Caco-2 (cell line): ENCODE results near the gene RGS6. TPM values are rescaled to one million over a fixed set of nuclear protein-coding genes. Genes with fewer than 3 reads are reported as not detected.
A peak's percentile ranks its signal among the peaks of the same experiment; 100 is the strongest.

Experiments used
- BruUV-seq: library from RNA; stranded (reverse); fragments of 400-500 nt; replicated peaks from 2 replicates; lab custom pipeline; 2021; lab: Mats Ljungman, UMichigan
- CTCF ChIA-PET: fragments of 300-600 bp; sonication (Branson Sonifier 250); formaldehyde crosslinking; loops from one replicate; lab custom pipeline; 2022; ENCODE audit warnings: antibody characterized with exemption; lab: Charles Lee
- POLR2A ChIA-PET: fragments of 300-600 bp; sonication (Branson Sonifier 250); formaldehyde crosslinking; loops from one replicate; lab custom pipeline; 2022; ENCODE audit warnings: antibody characterized with exemption; lab: Charles Lee
- DNase-seq, 2 experiments: peaks; one replicate each; pipeline versions ENCODE4 v3.0.0 to v3.0.0-alpha.2; 2020 to 2022
- H3K27me3 ChIP-seq: replicated peaks from 2 replicates; pipeline ENCODE4 v1.6.0; 2011; ENCODE audit warnings: low read length; ENCODE audit not compliant: control insufficient read depth, insufficient read depth
- H3K36me3 ChIP-seq: 2 replicates; pipeline ENCODE4 v1.5.1; 2011; ENCODE audit warnings: low read length; ENCODE audit not compliant: control insufficient read depth, insufficient read depth
- H3K4me1 ChIP-seq: fragments of 250-450 bp; sonication (Bioruptor Pico); 2 replicates; pipeline ENCODE4 v1.5.1; 2020; ENCODE audit warnings: mild to moderate bottlenecking
- H3K4me3 ChIP-seq: 2 replicates; pipeline ENCODE4 v1.5.1; 2011; ENCODE audit warnings: low read depth, mild to moderate bottlenecking, control low read depth, low read length
- H3K9me3 ChIP-seq: fragments of 250-450 bp; sonication (Bioruptor Pico); 2 replicates; pipeline ENCODE4 v1.5.1; 2020; ENCODE audit warnings: mild to moderate bottlenecking, moderate library complexity
- H3K27ac Mint-ChIP-seq: one replicate; pipeline ENCODE4 v1.8.0; 2022; ENCODE audit warnings: mixed read lengths; ENCODE audit not compliant: unreplicated experiment
- H3K27me3 Mint-ChIP-seq: one replicate; pipeline ENCODE4 v1.8.0; 2022; ENCODE audit warnings: mixed read lengths; ENCODE audit not compliant: insufficient read depth, unreplicated experiment
- H3K36me3 Mint-ChIP-seq: one replicate; pipeline ENCODE4 v1.8.0; 2022; ENCODE audit warnings: mild to moderate bottlenecking, mixed read lengths; ENCODE audit not compliant: insufficient read depth, unreplicated experiment
- H3K4me1 Mint-ChIP-seq: one replicate; pipeline ENCODE4 v1.8.0; 2022; ENCODE audit warnings: low read depth, mixed read lengths; ENCODE audit not compliant: unreplicated experiment
- H3K4me3 Mint-ChIP-seq: one replicate; pipeline ENCODE4 v1.8.0; 2022; ENCODE audit warnings: mild to moderate bottlenecking, moderate library complexity, mixed read lengths; ENCODE audit not compliant: unreplicated experiment
- H3K9me3 Mint-ChIP-seq: one replicate; pipeline ENCODE4 v1.8.0; 2022; ENCODE audit warnings: mixed read lengths; ENCODE audit not compliant: unreplicated experiment
- intact Hi-C: fragments of 100-400 bp; cut with micrococcal nuclease; formaldehyde crosslinking; loops from one replicate; pipeline ENCODE4 v1.10.0; 2022; ENCODE audit not compliant: unreplicated experiment
- total RNA-seq: library from RNA; stranded (reverse); gene quantifications from 2 replicates; pipeline ENCODE4 v1.2.3, GENCODE V29; 2022
- TF ChIP-seq, protein P1 (sequence below), 2 experiments: fragments of 200-600 bp in 1 of 2; IDR thresholded peaks; 1 replicate in 1 of 2; 2 replicates in 1 of 2; pipeline versions ENCODE4 v1.5.1 to v1.8.0; 2011 to 2022; ENCODE audit warnings: antibody characterized with exemption in 1 of 2, control low read depth in 1 of 2, inconsistent platforms in 1 of 2, low read depth in 1 of 2, low read length in 1 of 2, mild to moderate bottlenecking in 1 of 2, moderate library complexity in 1 of 2; ENCODE audit not compliant: insufficient read depth in 1 of 2, severe bottlenecking in 1 of 2, unreplicated experiment in 1 of 2

RGS6 gene
- total RNA-seq, 1 experiment from 2014 or later, result not detected

DNA sequence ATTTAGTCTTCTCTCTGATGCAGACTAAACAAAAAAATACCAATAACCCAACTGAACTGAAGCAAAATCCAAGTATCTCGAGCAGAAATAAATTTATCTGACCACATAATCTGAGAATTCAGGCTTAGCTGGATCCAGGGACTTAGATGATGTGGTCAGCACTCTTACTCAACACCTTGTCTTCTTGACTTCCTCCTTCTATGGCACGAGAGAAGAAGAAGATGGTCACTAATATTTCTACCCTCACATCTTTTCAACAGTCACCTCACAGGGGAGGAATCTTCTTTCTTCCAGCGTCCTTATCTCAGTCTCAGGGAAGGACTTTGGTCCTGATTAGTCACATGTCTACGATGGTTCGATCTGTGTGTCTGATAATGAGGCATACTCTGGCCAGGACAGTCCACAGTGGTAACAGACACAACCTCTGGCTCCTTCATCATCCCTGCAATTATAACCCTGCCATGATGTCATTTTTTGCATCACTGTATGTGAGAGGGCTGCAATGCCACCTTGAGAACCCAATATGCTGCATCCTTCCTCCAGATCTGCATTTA is 15.8 kb downstream of the RGS6 start:
- Histone ChIP-seq H3K4me3 (no peak overlapping the region), H3K4me1 (peaks cover 8% of the 10 kb centered on the region), H3K27me3 (no peaks in the 10 kb centered on the region; the same call in 1 of the 2 replicates), H3K9me3 (no peaks in the 10 kb centered on the region), H3K36me3 (no peaks in the 10 kb centered on the region)
- ChIA-PET CTCF (interaction anchor here (0.6 kb wide), 1 partner anchor 183 kb away, joined by 4 read pairs; no protein-coding TSS in a partner anchor), POLR2A (no interaction called here)
- Mint-ChIP-seq H3K9me3 (peaks cover 10% of the 10 kb centered on the region), H3K4me1 (no peaks in the 10 kb centered on the region), H3K36me3 (peaks cover 6% of the 10 kb centered on the region), H3K27ac (no peak overlapping the region), H3K4me3 (no peak overlapping the region), H3K27me3 (peaks cover 10% of the 10 kb centered on the region)
- TF ChIP-seq, protein P1, sequence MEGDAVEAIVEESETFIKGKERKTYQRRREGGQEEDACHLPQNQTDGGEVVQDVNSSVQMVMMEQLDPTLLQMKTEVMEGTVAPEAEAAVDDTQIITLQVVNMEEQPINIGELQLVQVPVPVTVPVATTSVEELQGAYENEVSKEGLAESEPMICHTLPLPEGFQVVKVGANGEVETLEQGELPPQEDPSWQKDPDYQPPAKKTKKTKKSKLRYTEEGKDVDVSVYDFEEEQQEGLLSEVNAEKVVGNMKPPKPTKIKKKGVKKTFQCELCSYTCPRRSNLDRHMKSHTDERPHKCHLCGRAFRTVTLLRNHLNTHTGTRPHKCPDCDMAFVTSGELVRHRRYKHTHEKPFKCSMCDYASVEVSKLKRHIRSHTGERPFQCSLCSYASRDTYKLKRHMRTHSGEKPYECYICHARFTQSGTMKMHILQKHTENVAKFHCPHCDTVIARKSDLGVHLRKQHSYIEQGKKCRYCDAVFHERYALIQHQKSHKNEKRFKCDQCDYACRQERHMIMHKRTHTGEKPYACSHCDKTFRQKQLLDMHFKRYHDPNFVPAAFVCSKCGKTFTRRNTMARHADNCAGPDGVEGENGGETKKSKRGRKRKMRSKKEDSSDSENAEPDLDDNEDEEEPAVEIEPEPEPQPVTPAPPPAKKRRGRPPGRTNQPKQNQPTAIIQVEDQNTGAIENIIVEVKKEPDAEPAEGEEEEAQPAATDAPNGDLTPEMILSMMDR (IDR thresholded peaks at IDR 0.05; ENCODE audit: insufficient read depth in 1 of 2, low read depth in 1 of 2, low read length in 1 of 2, severe bottlenecking in 1 of 2, unreplicated experiment in 1 of 2), result no peak
- intact Hi-C loops, result no loop called here
- BruUV-seq, result no TSS peak
- peak; percentile 18 to 39 for DNase-seq

DNA sequence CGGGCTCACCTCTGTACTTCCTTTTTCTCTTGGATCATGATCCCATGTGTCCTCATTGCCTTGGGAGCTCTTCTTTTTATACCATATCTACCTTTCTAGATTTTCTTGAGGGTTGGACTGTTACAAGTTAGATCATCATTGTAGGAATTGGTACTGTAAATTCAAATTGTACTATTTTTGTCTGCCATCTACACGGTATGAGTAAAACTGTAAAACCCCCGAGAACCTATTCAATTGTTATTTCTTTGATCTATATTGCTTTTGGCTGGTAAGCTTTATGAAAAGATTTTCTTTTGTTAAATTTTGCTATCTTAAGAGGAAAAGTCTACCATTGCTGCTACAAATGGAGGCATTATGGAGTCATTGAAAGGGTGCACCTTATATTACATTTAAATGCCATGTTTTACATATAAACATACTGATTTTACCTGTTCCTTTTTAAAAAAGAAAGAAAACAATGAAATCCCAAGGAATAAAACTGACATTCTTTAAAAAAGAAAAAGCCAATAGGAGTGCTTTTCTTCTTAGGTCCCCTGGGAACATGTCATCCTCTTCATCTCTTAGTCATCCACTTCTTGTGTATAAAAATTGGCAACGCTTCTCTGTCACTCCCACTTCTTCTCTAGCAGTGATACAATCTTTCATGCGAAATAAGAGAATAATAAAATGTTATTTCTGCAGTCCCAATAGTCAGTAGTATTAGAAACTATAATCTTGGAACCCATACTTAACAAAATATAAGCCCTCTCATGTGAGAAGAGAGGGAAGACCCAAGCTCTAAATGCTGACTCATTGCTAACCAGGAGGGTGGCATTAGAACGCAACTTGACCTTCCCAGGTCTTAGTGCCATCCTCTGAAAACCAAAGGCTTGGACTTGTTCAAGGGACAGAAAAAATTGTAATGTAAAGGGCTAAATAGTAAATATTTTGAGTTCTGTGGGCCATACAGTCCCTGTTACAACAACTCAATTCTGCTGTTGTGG is 20.4 kb downstream of the RGS6 start:
- TF ChIP-seq, protein P1 (IDR thresholded peaks at IDR 0.05; ENCODE audit: insufficient read depth in 1 of 2, low read depth in 1 of 2, low read length in 1 of 2, severe bottlenecking in 1 of 2, unreplicated experiment in 1 of 2), result no peak
- ChIA-PET CTCF (no interaction called here), POLR2A (no interaction called here)
- Mint-ChIP-seq H3K4me3 (no peak overlapping the region), H3K27ac (no peak overlapping the region), H3K27me3 (peaks cover 19% of the 10 kb centered on the region), H3K36me3 (no peaks in the 10 kb centered on the region), H3K9me3 (peaks cover 24% of the 10 kb centered on the region), H3K4me1 (no peaks in the 10 kb centered on the region)
- DNase-seq, result no peak
- Histone ChIP-seq H3K9me3 (no peaks in the 10 kb centered on the region), H3K27me3 (no peaks in the 10 kb centered on the region), H3K4me3 (no peak overlapping the region), H3K36me3 (no peaks in the 10 kb centered on the region), H3K4me1 (peaks cover 8% of the 10 kb centered on the region)
- intact Hi-C loops, result no loop called here
- no TSS peak for BruUV-seq

DNA sequence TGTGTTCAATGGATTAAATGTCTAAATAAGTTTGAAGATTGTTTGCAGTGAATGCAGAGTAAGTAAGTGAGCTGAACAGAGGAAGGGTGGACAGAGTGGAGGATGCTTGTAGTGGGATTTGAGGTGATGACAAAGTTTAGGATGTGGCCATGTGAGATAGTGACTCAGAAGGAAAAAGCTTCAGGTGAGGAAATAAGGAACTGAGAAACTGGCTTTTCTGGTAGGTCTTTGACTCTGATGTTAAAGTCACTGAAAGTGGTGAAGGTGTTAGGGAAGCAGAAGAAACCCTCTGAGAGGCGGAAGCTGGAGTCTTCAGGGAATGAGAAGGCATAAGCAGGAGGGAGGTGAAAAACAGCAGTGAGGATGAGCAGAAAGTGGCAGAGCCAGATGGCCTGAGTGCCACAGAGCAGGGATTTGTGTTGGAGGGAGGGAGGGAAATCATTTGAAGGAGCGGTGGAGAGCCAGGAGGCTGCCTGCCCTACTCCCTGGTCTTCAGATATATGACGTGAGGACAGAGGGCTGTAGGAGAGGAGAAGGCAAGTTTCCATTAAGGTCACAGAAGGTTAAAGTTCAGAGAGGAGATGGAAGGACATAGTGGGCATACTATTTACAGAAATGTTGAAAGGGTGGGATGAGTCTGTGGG is 24.8 kb downstream of the RGS6 start:
- Histone ChIP-seq H3K4me3 (no peak overlapping the region), H3K4me1 (peaks cover 7% of the 10 kb centered on the region; the same call in 1 of the 2 replicates), H3K36me3 (no peaks in the 10 kb centered on the region), H3K27me3 (no peaks in the 10 kb centered on the region), H3K9me3 (no peaks in the 10 kb centered on the region)
- H3K4me3 Mint-ChIP-seq, result no peak overlapping the region
- no peak overlapping the region for H3K27ac Mint-ChIP-seq
- CTCF ChIA-PET, result no interaction called here
- POLR2A ChIA-PET, result no interaction called here
- H3K4me1 Mint-ChIP-seq, result no peaks in the 10 kb centered on the region
- H3K27me3 Mint-ChIP-seq, result peaks cover 14% of the 10 kb centered on the region
- DNase-seq, result no peak
- no TSS peak for BruUV-seq
- peaks cover 14% of the 10 kb centered on the region for H3K9me3 Mint-ChIP-seq
- intact Hi-C loops, result no loop called here
- H3K36me3 Mint-ChIP-seq, result no peaks in the 10 kb centered on the region
- TF ChIP-seq, protein P1 (IDR thresholded peaks at IDR 0.05; ENCODE audit: insufficient read depth in 1 of 2, low read depth in 1 of 2, low read length in 1 of 2, severe bottlenecking in 1 of 2, unreplicated experiment in 1 of 2), result no peak
